OCI-LY1 (cell line): Measurements from ENCODE around the gene MAGI1.

ENCODE experiments used
- EZH2 ChIP-seq: fragments of 200-600 bp; sonication (generic), shearing (Covaris generic); IDR thresholded peaks from 2 replicates; pipeline ENCODE4 v1.8.0; 2017; ENCODE audit warnings: borderline replicate concordance, mixed run types, mild to moderate bottlenecking, antibody characterized with exemption, low read length, moderate library complexity, mixed read lengths
- TF ChIP-seq, protein P1 (sequence below): fragments of 200-600 bp; sonication (generic), shearing (Covaris generic); IDR thresholded peaks from 2 replicates; pipeline ENCODE4 v1.5.1; 2017; ENCODE audit warnings: mild to moderate bottlenecking, antibody characterized with exemption, low read length, moderate library complexity, mixed read lengths

DNA sequence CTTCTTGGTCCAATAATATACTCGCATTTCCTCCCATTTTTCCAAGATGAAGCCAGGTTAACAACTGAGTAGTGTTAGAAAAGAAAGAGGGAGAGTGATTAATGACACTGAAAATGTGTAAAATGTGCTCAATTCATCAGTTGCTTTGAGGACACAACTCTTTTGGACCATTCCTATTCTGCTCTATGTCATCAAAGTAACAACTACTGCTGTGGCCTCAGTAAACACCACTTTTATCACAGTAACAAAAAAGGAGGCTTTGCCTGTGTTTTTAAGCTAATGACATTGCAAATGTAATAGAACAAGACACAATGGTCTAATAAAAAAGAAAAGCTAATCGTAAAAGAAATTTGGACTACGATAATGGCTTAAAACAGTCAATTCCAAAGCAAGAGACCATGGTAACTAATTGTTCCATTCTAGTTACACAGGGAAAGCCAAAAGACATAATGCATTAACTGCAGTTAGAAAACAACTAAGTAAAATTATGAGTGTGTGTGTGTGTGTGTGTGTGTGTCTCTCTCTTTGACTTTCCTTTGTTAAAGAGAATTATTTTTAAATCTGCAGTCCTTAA lies 221.1 kb downstream of the MAGI1 start:
- TF ChIP-seq, protein P1, sequence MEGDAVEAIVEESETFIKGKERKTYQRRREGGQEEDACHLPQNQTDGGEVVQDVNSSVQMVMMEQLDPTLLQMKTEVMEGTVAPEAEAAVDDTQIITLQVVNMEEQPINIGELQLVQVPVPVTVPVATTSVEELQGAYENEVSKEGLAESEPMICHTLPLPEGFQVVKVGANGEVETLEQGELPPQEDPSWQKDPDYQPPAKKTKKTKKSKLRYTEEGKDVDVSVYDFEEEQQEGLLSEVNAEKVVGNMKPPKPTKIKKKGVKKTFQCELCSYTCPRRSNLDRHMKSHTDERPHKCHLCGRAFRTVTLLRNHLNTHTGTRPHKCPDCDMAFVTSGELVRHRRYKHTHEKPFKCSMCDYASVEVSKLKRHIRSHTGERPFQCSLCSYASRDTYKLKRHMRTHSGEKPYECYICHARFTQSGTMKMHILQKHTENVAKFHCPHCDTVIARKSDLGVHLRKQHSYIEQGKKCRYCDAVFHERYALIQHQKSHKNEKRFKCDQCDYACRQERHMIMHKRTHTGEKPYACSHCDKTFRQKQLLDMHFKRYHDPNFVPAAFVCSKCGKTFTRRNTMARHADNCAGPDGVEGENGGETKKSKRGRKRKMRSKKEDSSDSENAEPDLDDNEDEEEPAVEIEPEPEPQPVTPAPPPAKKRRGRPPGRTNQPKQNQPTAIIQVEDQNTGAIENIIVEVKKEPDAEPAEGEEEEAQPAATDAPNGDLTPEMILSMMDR: no peak
- TF ChIP-seq EZH2: no peak
